GM21390 (cell line): ENCODE measurements around the gene MOK.
"Not testable (repeated sequence)": the region's sequence is repeated elsewhere in the genome, so short reads cannot be mapped to it uniquely, and the experiment has no call there.

Experiments used
- ATAC-seq: cut with Tn5 transposase; IDR thresholded peaks from one replicate; pipeline ENCODE4 v1.9.1; 2021; ENCODE audit not compliant: unreplicated experiment

MOK gene

GRCh38 chr14:102249041-102249440 is 55.9 kb downstream of the MOK start:
- no peak for ATAC-seq

DNA sequence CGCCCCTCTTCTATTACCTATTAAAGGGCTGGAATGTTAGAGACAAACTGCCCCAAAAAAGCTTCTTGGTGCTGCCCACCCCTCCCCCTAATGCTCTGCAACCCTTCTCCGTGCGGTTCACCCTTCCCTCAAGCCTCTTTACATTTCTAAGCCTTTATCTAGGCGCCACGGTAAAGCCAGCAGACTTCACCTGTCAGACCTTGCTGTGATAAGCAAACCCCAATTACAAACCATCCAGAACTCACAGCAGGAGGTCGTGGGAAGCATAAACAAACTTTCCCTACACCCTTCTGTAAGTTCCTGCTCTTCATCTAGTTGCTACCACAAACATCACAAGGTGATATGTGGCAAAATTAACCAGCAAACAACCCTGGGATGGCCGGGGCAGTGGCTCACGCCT is 56.8 kb downstream of the MOK start:
- ATAC-seq, result no peak

DNA sequence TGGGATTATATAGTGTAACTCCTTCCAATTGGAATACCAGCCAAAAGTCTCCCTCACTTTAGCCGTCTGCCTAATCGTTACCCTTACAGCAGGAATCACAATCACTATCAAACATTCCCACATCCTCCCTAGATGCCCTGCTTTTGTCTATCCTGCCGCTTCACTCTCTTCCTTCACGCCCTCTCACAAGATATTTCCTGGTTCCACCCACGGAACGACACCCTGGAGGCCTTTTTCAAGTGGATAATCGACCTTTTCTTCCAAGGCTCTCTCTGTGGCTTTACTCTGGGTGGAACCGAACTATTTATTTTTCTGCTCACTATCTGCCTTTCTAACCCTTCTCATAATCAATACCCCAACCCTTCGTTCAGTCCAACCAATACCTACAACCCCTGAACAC is 58.9 kb downstream of the MOK start:
- no peak for ATAC-seq

GRCh38 chr14:102243795-102244194 is 61.2 kb downstream of the MOK start:
- ATAC-seq, result not testable (repeated sequence)

- ATAC-seq, result no peak
Measured at GRCh38 chr14:102241147-102241546, 63.8 kb downstream of the MOK start.

DNA sequence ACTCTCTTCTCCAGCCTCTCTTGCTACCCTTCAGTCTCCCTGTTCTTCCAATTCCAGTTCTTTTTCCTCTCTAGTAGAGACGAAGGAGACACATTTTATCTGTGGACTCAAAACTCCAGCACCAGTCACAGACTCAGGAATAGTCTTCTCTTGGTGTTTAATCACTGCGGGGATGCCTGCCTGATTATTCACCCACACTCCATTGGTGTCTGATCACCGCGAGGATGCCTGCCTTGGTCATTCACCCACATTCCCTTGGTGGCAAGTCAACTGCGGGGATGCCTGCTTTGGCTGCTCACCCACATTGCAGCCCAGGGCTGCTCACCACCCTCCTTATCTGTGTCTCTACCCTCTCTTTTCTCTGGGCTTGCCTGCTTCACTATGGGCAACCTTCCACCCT is 64.5 kb downstream of the MOK start:
- ATAC-seq, result not testable (repeated sequence)

GRCh38 chr14:102239231-102239630 is 65.7 kb downstream of the MOK start:
- no peak for ATAC-seq

DNA sequence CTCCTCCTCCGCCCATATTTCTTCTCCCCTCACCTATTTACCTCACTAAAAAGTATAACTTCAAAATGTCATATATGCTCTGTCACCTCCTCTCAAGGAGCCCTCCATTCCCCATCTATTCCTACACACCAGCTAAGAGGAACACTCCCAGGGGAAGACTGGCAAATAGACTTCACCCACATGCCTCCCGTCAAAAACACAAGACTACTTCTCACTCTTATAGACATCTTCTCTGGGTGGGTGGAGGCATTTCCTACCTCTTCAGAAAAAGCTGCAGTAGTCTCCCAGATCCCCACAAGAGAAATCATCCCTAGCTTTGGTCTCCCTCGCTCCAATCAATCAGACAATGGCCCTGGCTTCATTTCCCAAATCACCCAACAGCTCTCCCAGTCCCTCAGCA is 66.2 kb downstream of the MOK start:
- ATAC-seq, result no peak

DNA sequence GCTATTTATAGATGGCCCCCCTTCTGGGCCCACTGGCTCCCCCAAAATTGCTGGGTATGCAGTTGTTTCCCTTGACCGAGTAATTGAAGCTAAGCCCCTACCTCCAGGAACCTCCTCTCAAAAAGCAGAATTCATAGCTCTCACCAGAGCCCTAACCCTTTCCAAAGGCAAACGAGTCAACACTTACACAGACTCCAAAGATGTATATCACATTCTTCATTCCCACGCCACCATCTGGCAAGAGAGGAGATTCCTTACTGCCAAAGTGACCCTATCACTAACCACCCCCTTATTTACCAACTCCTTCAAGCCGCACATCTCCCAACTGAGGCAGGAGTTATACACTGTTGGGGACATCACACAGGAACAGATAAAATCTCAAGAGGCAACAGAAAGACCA is 66.8 kb downstream of the MOK start:
- no peak for ATAC-seq

DNA sequence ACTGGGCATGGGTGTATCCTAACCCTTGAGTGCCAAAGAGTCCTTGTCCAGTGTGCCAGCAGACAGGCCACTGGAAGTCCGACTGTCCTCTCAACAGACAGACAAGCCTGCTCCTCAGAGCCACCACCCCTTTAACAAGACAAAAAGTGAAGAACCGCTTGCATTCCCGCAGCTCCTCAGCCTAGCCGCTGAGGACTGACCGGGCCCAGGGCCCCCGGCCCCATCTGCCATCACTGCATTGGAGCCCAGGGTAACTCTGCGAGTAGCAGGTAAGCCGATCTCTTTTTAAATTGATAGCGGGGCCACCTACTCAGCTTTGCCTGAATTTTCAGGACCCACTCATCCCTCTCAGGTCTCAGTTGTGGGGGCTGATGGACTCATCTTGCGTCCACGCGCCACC is 68.9 kb downstream of the MOK start:
- no peak for ATAC-seq

DNA sequence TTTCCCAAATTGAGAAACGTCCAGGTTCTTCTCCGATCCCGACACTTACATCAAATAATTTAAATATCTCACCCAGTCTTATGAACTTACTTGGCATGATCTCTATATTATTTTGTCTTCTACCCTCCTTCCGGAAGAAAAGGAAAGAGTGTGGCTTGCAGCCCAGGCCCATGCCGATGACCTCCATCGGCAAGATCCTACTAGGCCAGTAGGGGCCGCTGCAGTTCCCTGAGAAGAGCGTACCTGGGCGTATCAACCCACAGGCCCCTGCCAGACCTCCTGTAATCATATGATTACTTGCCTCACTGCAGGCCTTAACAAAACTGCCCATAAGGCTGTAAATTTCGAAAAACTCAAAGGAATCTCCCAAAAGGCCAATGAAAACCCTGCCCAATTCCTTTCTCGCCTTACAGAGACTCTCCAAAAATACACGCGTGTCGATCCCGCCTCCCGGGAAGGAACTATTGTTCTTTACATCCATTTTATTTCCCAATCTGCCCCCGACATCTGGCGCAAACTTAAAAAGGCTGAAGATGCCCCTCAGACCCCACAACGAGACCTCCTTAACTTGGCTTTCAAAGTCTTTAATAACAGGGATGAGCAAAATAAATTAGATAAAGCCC is 69.6 kb downstream of the MOK start:
- peak; percentile 93 for ATAC-seq

DNA sequence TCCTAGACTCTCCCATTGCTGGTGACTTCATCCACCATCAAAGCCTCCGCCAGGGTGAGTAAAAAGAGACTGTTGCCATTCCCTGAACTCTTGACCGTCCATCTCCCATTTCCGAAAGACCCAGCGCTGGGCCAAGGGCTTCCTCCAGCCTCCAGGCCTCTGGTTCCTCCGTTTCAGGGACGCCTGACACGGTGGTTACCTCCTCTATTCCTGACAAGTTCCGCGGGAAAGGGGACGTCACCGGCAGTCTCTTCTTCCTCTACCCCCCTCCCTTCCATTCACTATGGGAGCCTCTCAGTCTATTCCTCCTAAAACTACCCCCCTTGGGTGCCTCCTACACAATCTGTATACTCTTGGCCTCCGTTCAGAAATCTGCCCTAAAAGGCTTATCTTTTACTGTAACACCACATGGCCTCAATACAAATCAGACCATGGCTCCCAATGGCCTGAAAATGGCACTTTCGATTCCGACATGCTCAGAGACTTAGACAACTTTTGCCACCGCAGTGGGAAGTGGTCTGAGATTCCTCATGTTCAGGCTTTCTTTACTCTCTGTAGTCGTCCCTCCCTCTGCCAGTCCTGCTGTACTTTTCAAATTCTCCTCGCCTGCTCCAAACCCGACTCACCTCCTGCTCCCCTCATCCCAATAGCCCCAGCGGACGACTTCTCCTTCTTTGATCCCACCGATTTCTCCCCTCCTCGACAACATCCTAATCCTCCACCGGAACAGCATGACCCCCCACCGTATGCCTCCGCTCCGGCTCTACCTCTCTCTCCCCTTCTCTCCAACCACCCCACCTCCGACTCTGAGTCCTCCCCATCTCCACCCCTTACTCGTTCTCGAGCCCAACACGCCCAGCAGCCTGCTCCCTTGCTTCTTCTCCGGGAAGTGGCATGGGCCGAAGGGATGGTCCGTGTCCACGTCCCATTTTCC is 70.4 kb downstream of the MOK start:
- no peak for ATAC-seq

DNA sequence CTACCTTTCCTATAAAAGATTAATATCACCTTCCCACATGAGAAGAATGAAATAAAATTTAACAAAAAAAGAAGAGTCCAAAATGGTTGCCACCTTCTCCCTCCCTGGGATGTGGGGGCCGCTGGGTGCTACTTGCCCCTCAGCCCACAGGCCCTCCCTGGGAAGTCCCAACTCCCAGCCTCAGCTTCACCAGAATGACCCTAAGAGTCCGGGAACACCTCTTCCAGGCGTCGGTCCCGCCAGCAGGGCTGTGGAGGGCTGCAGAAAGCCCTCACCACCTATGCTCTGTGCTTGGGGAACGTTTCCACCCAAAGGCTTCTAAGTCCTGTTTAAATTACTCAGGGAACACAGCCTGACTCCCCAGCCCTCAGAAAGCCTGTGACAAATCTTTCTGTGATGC is 71.9 kb downstream of the MOK start:
- ATAC-seq, result no peak

DNA sequence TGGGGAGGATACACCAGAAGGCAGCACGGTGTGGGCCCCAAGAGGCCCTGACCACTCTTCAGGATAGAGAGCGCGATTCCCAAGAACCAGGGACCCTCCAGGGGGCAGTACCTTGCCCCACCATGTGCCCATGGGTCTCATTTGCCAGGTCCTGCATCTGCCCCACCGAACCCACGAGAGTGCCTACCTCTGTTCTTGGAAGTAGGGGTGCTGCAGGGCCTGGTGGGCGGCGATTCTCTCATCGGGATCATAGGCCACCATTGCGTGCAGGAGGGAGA is 72.7 kb downstream of the MOK start:
- ATAC-seq, result no peak

GRCh38 chr14:102231476-102232347 is 73.3 kb downstream of the MOK start:
- no peak for ATAC-seq

GRCh38 chr14:102230481-102231210 is 74.3 kb downstream of the MOK start:
- ATAC-seq, result no peak

GRCh38 chr14:102229739-102230092 is 75.2 kb downstream of the MOK start:
- no peak for ATAC-seq

GRCh38 chr14:102229071-102229738 is 75.8 kb downstream of the MOK start:
- ATAC-seq, result no peak

- ATAC-seq, result no peak
Measured at GRCh38 chr14:102227184-102227964, 77.6 kb downstream of the MOK start.
